Ovary (tissue), 9 donors: ENCODE results near the gene TMED7. TPM values are rescaled to one million over a fixed set of nuclear protein-coding genes. Genes with fewer than 3 reads are reported as not detected.

Experiments
- DNase-seq, 5 donors: peaks; one replicate each; pipeline ENCODE4 v3.0.0-alpha.2; 2019 to 2020
- H3K27ac ChIP-seq, 2 donors: fragments of 200-600 bp; one replicate each; pipeline versions ENCODE4 v1.5.1 to v1.8.0; 2019 to 2022
- H3K27me3 ChIP-seq: fragments of 200-600 bp; one replicate; pipeline ENCODE4 v1.8.0; 2022
- H3K36me3 ChIP-seq: fragments of 200-600 bp; sonication (generic); one replicate; pipeline ENCODE4 v1.5.1; 2019
- H3K4me1 ChIP-seq: one replicate; pipeline ENCODE4 v1.8.1; 2013; ENCODE audit warnings: mild to moderate bottlenecking, moderate library complexity; ENCODE audit not compliant: insufficient read depth
- H3K4me3 ChIP-seq: fragments of 200-600 bp; sonication (generic); one replicate; pipeline ENCODE4 v1.5.1; 2017
- H3K9me3 ChIP-seq, 2 donors: fragments of 200-600 bp in 1 of 2; sonication (generic) in 1 of 2; one replicate each; pipeline versions ENCODE4 v1.5.1 to v1.8.1; 2013 to 2019; ENCODE audit warnings: mild to moderate bottlenecking in 1 of 2, moderate library complexity in 1 of 2
- EP300 ChIP-seq: sonication (generic); formaldehyde crosslinking; IDR thresholded peaks from one replicate; pipeline ENCODE4 v1.6.1; 2017; ENCODE audit warnings: antibody characterized with exemption
- POLR2A ChIP-seq: fragments of 450-650 bp; IDR thresholded peaks from one replicate; pipeline ENCODE4 v1.6.1; 2017; ENCODE audit warnings: antibody characterized with exemption, mild to moderate bottlenecking, moderate library complexity
- WGBS, 3 donors: extraction: QIAGEN DNeasy Blood & Tissue Kit in 1 of 3; methylation state at CpG; one replicate each; pipeline versions ENCODE4 v1.1.5 to v1.1.7; 2013 to 2017; 5-methylcytosine and 5-hydroxymethylcytosine counted together
- intact Hi-C, 4 donors: fragments of 100-400 bp; cut with DNase I; formaldehyde crosslinking; loops; one replicate each; pipeline versions ENCODE4 v1.11.0 to v1.15.1; 2022 to 2023
- polyA plus RNA-seq, 2 donors: library from polyadenylated mRNA; stranded (reverse); fragments of 200-250 nt in 1 of 2; fragments of 350-450 nt in 1 of 2; fragmentation: Illumina TruSeq in 1 of 2; extraction: RNeasy Lipid Tissue Mini Kit (QIAGEN cat#74804) in 1 of 2; gene quantifications; one replicate each; pipeline ENCODE4 v1.2.3, GENCODE V29; 2013 to 2014
- total RNA-seq, 7 donors: library from RNA; depleted of rRNA in 2 of 7; stranded (reverse); fragments of >200 nt in 2 of 7; fragmentation: NEBNext Ultra II Directional in 3 of 7; extraction: Animal tissue kit (Norgen Biotek cat#: 25700) in 3 of 7; gene quantifications; one replicate each; pipeline versions ENCODE4 v1.1.0 to v1.2.4, GENCODE V29; 2016 to 2023
- TF ChIP-seq, protein P1 (sequence below), 3 donors: fragments of 450-650 bp in 2 of 3; fragments of 200-600 bp in 1 of 3; IDR thresholded peaks; one replicate each; pipeline versions ENCODE4 v1.5.1 to v1.8.0; 2016 to 2022; ENCODE audit warnings: antibody characterized with exemption in 3 of 3, mild to moderate bottlenecking in 1 of 3
- donor health status: DM: no; HTN: no; CAD: no; lungs with moderate emphysema.
- donor health status: DM: no; HTN: no; CAD: no.
- donor health status: Bipolar disorder and iron deficiency.
- donor health status: DM: yes; HTN: yes; CAD: no.
- donor health status: DM: no; HTN: no; CAD: no.
- donor health status: DM: yes; HTN: yes; CAD: no.

Gene TMED7
- total and polyA plus RNA-seq, 9 donors, result 28.0 to 84.2 (median 68.2) TPM

DNA sequence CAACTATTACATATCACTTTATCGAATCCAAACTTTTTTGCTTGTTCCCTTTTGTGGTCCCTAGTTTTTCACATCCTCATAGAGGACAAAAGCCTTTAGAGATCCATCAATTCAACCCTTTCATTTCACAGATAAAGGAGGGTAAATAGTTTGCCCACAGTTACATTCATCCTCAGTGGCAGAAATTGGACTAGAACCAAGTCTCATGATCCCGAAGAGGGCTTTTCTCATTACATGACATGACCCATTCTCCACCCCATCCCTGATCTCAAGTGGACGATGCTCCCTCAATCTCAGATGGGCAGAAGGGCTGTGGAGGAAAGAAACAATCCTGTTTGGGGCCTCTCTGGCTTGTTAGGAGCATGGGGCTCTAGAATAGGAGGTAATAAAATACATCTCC, 46.6 kb downstream of the TMED7 start:
- no peak for DNase-seq
- Histone ChIP-seq H3K27ac (no peak overlapping the region), H3K4me1 (no peaks in the 10 kb centered on the region), H3K36me3 (no peaks in the 10 kb centered on the region), H3K9me3 (no peaks in the 10 kb centered on the region), H3K27me3 (no peaks in the 10 kb centered on the region), H3K4me3 (no peak overlapping the region)
- intact Hi-C loops, result no loop called here
- 89 to 92% (median 90%) methylated on average over 3 of the region's 3 CpGs for WGBS, 3 donors
- TF ChIP-seq EP300 (no peak), POLR2A (no peak)
- TF ChIP-seq, protein P1, sequence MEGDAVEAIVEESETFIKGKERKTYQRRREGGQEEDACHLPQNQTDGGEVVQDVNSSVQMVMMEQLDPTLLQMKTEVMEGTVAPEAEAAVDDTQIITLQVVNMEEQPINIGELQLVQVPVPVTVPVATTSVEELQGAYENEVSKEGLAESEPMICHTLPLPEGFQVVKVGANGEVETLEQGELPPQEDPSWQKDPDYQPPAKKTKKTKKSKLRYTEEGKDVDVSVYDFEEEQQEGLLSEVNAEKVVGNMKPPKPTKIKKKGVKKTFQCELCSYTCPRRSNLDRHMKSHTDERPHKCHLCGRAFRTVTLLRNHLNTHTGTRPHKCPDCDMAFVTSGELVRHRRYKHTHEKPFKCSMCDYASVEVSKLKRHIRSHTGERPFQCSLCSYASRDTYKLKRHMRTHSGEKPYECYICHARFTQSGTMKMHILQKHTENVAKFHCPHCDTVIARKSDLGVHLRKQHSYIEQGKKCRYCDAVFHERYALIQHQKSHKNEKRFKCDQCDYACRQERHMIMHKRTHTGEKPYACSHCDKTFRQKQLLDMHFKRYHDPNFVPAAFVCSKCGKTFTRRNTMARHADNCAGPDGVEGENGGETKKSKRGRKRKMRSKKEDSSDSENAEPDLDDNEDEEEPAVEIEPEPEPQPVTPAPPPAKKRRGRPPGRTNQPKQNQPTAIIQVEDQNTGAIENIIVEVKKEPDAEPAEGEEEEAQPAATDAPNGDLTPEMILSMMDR (IDR thresholded peaks at IDR 0.05), result no peak

DNA sequence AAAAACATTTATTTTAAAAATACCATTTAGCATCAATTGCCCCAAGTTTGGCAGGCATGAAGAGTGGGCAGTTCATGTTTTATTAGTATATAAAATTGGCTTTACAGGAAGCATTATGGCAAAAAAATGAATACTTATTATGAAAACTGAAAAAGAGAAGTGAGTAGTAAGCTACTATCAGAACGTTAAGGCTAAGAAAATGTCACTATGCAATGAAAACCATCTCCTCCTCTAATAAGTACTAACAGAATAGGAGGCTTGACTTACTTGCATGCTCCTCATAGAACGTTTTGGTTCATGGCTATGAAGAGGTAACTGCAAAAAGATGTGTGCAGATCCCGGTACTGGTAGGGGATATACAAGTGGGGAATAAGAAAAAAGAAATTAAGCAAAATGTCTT, 47.2 kb downstream of the TMED7 start:
- H3K4me1 ChIP-seq, result no peaks in the 10 kb centered on the region
- intact Hi-C loops, result no loop called here
- TF ChIP-seq, protein P1 (IDR thresholded peaks at IDR 0.05), result no peak
- TF ChIP-seq POLR2A, result no peak
- H3K27ac ChIP-seq, result no peak overlapping the region
- WGBS, 3 donors, result 89 to 93% (median 91%) methylated on average over 3 of the region's 3 CpGs
- H3K36me3 ChIP-seq, result no peaks in the 10 kb centered on the region
- no peak for DNase-seq
- H3K9me3 ChIP-seq, result no peaks in the 10 kb centered on the region
- H3K27me3 ChIP-seq, result no peaks in the 10 kb centered on the region
- H3K4me3 ChIP-seq, result no peak overlapping the region

DNA sequence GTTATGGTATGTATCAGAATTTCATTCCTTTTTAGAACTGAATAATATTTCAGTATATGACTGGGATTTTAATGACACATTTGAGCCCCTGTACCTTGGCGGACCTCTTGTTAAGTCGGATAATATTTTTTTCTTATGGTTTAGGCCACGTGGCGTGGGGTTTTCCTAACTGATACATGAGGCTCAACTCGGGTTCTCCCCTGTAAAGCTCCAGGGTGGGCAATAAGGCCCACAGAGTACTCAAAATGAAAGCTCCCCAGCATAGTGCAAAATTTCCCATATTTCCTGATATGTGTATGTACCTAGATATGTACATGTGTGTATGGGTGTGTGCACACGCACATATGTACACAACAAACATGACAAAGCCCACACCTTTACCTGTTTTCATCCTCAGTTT, 48.1 kb downstream of the TMED7 start:
- no peaks in the 10 kb centered on the region for H3K4me1 ChIP-seq
- TF ChIP-seq, protein P1 (IDR thresholded peaks at IDR 0.05), result no peak
- TF ChIP-seq POLR2A, result no peak
- TF ChIP-seq EP300, result no peak
- H3K9me3 ChIP-seq, result no peaks in the 10 kb centered on the region
- no peak overlapping the region for H3K4me3 ChIP-seq
- H3K27ac ChIP-seq, result no peak overlapping the region
- WGBS, 3 donors, result 95 to 97% (median 97%) methylated on average over 6 of the region's 6 CpGs
- intact Hi-C loops, result no loop called here
- no peaks in the 10 kb centered on the region for H3K27me3 ChIP-seq
- DNase-seq, result no peak
- no peaks in the 10 kb centered on the region for H3K36me3 ChIP-seq

DNA sequence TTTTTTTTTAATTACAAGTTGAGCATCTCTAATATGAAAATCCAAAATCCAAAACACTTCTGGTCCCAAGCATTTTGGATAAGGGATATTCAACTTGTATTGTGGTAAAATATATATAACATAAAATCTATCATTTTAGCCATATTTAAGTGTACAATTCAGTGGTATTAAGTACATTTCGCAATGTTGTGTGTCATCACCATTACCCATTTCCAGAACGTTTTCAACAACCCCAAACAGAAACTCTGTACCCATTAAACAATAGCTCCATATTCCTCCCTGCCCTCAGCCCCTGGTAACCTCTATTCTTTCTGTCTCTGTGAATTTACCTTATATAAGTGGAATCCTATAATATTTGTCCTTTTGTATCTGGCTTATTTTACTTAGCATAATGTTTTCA, 48.5 kb downstream of the TMED7 start:
- no peak overlapping the region for H3K4me3 ChIP-seq
- H3K9me3 ChIP-seq, result no peaks in the 10 kb centered on the region
- H3K27me3 ChIP-seq, result no peaks in the 10 kb centered on the region
- 85 to 92% (median 91%) methylated on average over 2 of the region's 2 CpGs for WGBS, 3 donors
- H3K4me1 ChIP-seq, result no peaks in the 10 kb centered on the region
- no peaks in the 10 kb centered on the region for H3K36me3 ChIP-seq
- no peak for DNase-seq
- intact Hi-C loops, result no loop called here
- no peak for TF ChIP-seq EP300
- TF ChIP-seq, protein P1 (IDR thresholded peaks at IDR 0.05), result no peak
- TF ChIP-seq POLR2A, result no peak
- no peak overlapping the region for H3K27ac ChIP-seq
